Aorta (tissue), 5 donors: ENCODE results near the gene PCDHGA11. TPM values are rescaled to one million over a fixed set of nuclear protein-coding genes. Genes with fewer than 3 reads are reported as not detected.
"Not testable (repeated sequence)": the region's sequence is repeated elsewhere in the genome, so short reads cannot be mapped to it uniquely, and the experiment has no call there.

ENCODE experiments used
- ATAC-seq: fragments of 200-7000 bp; cut with Tn5 transposase; one replicate; pipeline ENCODE4 v1.9.1; 2022; ENCODE audit warnings: moderate library complexity; ENCODE audit not compliant: low FRiP score
- DNase-seq, 2 donors: peaks; one replicate each; pipeline ENCODE4 v3.0.0-alpha.2; 2020
- H3K27ac ChIP-seq, 2 donors: one replicate each; pipeline ENCODE4 v1.5.1; 2013; ENCODE audit warnings: low read length in 2 of 2, mild to moderate bottlenecking in 2 of 2, moderate library complexity in 2 of 2, control low read depth in 1 of 2, inconsistent platforms in 1 of 2, low read depth in 1 of 2
- H3K27me3 ChIP-seq, 2 donors: one replicate each; pipeline ENCODE4 v1.6.1; 2013; ENCODE audit warnings: control low read depth in 1 of 2, low read length in 1 of 2, mild to moderate bottlenecking in 1 of 2, moderate library complexity in 1 of 2; ENCODE audit not compliant: insufficient read depth in 2 of 2, control insufficient read depth in 1 of 2
- H3K36me3 ChIP-seq, 2 donors: one replicate each; pipeline ENCODE4 v1.6.1; 2013; ENCODE audit warnings: control low read depth in 1 of 2, low read length in 1 of 2, mild to moderate bottlenecking in 1 of 2; ENCODE audit not compliant: insufficient read depth in 2 of 2, control insufficient read depth in 1 of 2
- H3K4me1 ChIP-seq, 2 donors: one replicate each; pipeline ENCODE4 v1.6.1; 2013; ENCODE audit warnings: low read length in 2 of 2, control low read depth in 1 of 2, mild to moderate bottlenecking in 1 of 2, moderate library complexity in 1 of 2; ENCODE audit not compliant: insufficient read depth in 2 of 2, control insufficient read depth in 1 of 2
- H3K4me3 ChIP-seq, 2 donors: one replicate each; pipeline ENCODE4 v1.5.1; 2013; ENCODE audit warnings: low read length in 2 of 2, control low read depth in 1 of 2, mild to moderate bottlenecking in 1 of 2
- H3K9me3 ChIP-seq: one replicate; pipeline ENCODE4 v1.6.1; 2013; ENCODE audit warnings: mild to moderate bottlenecking, low read length; ENCODE audit not compliant: control insufficient read depth
- WGBS, 2 donors: extraction: QIAGEN DNeasy Blood & Tissue Kit; methylation state at CpG; one replicate each; pipeline ENCODE4 v1.1.7; 2013; 5-methylcytosine and 5-hydroxymethylcytosine counted together
- intact Hi-C, 2 donors: fragments of 100-400 bp; cut with DNase I; formaldehyde crosslinking; loops; one replicate each; pipeline versions ENCODE4 v1.14.2 to v1.15.0; 2022
- polyA plus RNA-seq, 2 donors: library from polyadenylated mRNA; stranded (reverse); fragments of 200-250 nt; gene quantifications; one replicate each; pipeline ENCODE4 v1.2.3, GENCODE V29; 2013
- total RNA-seq, 2 donors: library from RNA; stranded (reverse); fragmentation: NEBNext Ultra II Directional; extraction: Animal tissue kit (Norgen Biotek cat#: 25700); gene quantifications; one replicate each; pipeline ENCODE4 v1.2.1, GENCODE V29; 2021
- donor health status: healthy with polysubstance abuse.
- donor health status: Bipolar disorder and iron deficiency.
- donor health status: DM: no; HTN: no; CAD: no.
- donor health status: DM: no; HTN: no; CAD: no.
- donor health status: DM: yes; HTN: yes; CAD: no.

PCDHGA11 gene
- total and polyA plus RNA-seq, 4 donors = 0.50 to 9.2 (median 3.9) TPM

- H3K36me3 ChIP-seq = no peaks in the 10 kb centered on the region
- no peaks in the 10 kb centered on the region for H3K27me3 ChIP-seq
- no peak overlapping the region for H3K4me3 ChIP-seq
- H3K9me3 ChIP-seq = peaks cover 31% of the 10 kb centered on the region
- peak in 1 of 2 donors; percentile 56 for DNase-seq
- ATAC-seq = no peak
- no peak overlapping the region for H3K27ac ChIP-seq
- no peaks in the 10 kb centered on the region for H3K4me1 ChIP-seq
- 39 to 43% methylated on average over 43 of the region's 43 CpGs for WGBS, 2 donors
- intact Hi-C loops = no loop called here
Measured at GRCh38 chr5:141384471-141385267, 36.2 kb upstream of the PCDHGA11 start.

GRCh38 chr5:141387557-141388311, 33.1 kb upstream of the PCDHGA11 start, which contains the start of gene PCDHGB4:
PCDHGB4 (plus strand) TSS chr5:141387698; CDS start chr5:141387885, 187 bp downstream.
- H3K4me1 ChIP-seq, H3K36me3 ChIP-seq, H3K27me3 ChIP-seq, H3K4me3 ChIP-seq, H3K27ac ChIP-seq, intact Hi-C loops, ATAC-seq: not testable (repeated sequence)
- WGBS, 2 donors = 7 to 12% methylated on average over 17 to 22 of the region's 40 CpGs
- peak in 1 of 2 donors; percentile 74 for DNase-seq
- H3K9me3 ChIP-seq = peaks cover 36% of the 10 kb centered on the region

- 37 to 44% methylated on average over 10 of the region's 10 CpGs for WGBS, 2 donors
- H3K4me3 ChIP-seq = no peak overlapping the region
- no peaks in the 10 kb centered on the region for H3K4me1 ChIP-seq
- no peaks in the 10 kb centered on the region for H3K36me3 ChIP-seq
- H3K27ac ChIP-seq = no peak overlapping the region
- no peaks in the 10 kb centered on the region for H3K27me3 ChIP-seq
- ATAC-seq = no peak
- intact Hi-C loops = no loop called here
- H3K9me3 ChIP-seq = peaks cover 36% of the 10 kb centered on the region
- no peak for DNase-seq
Measured at GRCh38 chr5:141388661-141389060, 32.2 kb upstream of the PCDHGA11 start.

GRCh38 chr5:141389153-141390042, 31.5 kb upstream of the PCDHGA11 start:
- Histone ChIP-seq H3K4me3 (no peak overlapping the region), H3K36me3 (no peaks in the 10 kb centered on the region), H3K27ac (no peak overlapping the region), H3K4me1 (no peaks in the 10 kb centered on the region), H3K27me3 (no peaks in the 10 kb centered on the region), H3K9me3 (peaks cover 37% of the 10 kb centered on the region)
- no peak for ATAC-seq
- 24 to 32% methylated on average over 77 of the region's 77 CpGs for WGBS, 2 donors
- intact Hi-C loops = no loop called here
- peak in 1 of 2 donors; percentile 58 for DNase-seq

- intact Hi-C loops = no loop called here
- Histone ChIP-seq H3K4me3 (no peak within 1 kb of the TSS), H3K4me1 (no peaks in the 10 kb centered on the region), H3K27ac (no peak within 1 kb of the TSS), H3K27me3 (no peaks in the 10 kb centered on the region), H3K36me3 (no peaks in the 10 kb centered on the region), H3K9me3 (peaks cover 34% of the 10 kb centered on the region)
- ATAC-seq (no peak), DNase-seq (peak in 1 of 2 donors; percentile 67)
- 21 to 27% methylated on average over 38 of the region's 38 CpGs for WGBS, 2 donors
Measured at GRCh38 chr5:141392429-141393198, 28.2 kb upstream of the PCDHGA11 start, which contains the start of gene PCDHGA8. PCDHGA8 (plus strand) TSS chr5:141392633; CDS start chr5:141392814, 181 bp downstream.

GRCh38 chr5:141393267-141393666, 27.6 kb upstream of the PCDHGA11 start:
- ATAC-seq (no peak), DNase-seq (no peak)
- no peak overlapping the region for H3K27ac ChIP-seq
- H3K4me1 ChIP-seq = no peaks in the 10 kb centered on the region
- WGBS, 2 donors = 33 to 35% methylated on average over 21 of the region's 21 CpGs
- H3K9me3 ChIP-seq = peaks cover 34% of the 10 kb centered on the region
- intact Hi-C loops = no loop called here
- H3K4me3 ChIP-seq = no peak overlapping the region
- no peaks in the 10 kb centered on the region for H3K36me3 ChIP-seq
- H3K27me3 ChIP-seq = no peaks in the 10 kb centered on the region

GRCh38 chr5:141394401-141395187, 26.3 kb upstream of the PCDHGA11 start:
- DNase-seq = peak in 1 of 2 donors; percentile 56
- H3K27ac ChIP-seq, H3K4me1 ChIP-seq, H3K4me3 ChIP-seq, H3K27me3 ChIP-seq, ATAC-seq, H3K36me3 ChIP-seq, intact Hi-C loops: not testable (repeated sequence)
- peaks cover 30% of the 10 kb centered on the region for H3K9me3 ChIP-seq
- WGBS, 2 donors = 27 to 32% methylated on average over 40 to 46 of the region's 53 CpGs
